ENCODE data around the gene GJB2. TPM values are rescaled to one million over a fixed set of nuclear protein-coding genes. Genes with fewer than 3 reads are reported as not detected.

Gene GJB2
- polyA plus RNA-seq (ENCODE audit: insufficient read length in 3 of 3), result 1 to 10 TPM; 3.1 to 4.7 (median 4.0) TPM

DNA sequence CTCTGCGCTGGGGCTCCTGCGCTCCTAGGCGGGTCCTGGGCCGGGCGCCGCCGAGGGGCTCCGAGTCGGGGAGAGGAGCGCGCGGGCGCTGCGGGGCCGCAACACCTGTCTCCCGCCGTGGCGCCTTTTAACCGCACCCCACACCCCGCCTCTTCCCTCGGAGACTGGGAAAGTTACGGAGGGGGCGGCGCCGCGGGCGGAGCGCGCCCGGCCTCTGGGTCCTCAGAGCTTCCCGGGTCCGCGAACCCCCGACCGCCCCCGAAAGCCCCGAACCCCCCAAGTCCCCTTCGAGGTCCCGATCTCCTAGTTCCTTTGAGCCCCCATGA lies at the start of gene GJB2:
Gene GJB2, minus strand, starts transcription at position 103 of the 326 bp plus-strand sequence. CDS start 3,357 bp downstream, outside the sequence.
- DNase-seq (ENCODE audit: low read depth in 3 of 3, low spot score in 2 of 3), result no peak

GRCh38 chr13:20241593-20241992 lies 48.9 kb upstream of the GJB2 start:
- no peak for DNase-seq (ENCODE audit: low read depth in 3 of 3, low spot score in 2 of 3)

DNA sequence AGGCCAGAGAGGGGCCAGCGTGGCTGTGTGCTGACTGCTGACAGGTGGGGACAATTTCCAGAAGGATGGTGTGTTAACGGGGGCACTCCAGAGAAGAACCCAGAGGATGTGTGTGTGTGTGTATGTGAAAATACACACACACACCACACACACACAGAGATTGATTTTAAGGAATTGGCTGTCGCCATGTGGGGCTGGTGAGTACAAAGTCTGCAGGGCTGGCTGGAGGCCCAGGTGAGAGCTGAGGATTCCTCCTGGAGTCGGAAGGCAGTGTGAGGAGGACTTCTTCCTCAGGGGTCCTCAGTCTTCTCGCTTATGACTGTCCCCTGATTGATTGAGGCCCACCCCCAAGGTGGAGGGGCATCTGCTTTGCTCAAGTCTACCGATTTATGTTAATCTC lies 47.0 kb upstream of the GJB2 start:
- DNase-seq (ENCODE audit: low read depth in 3 of 3, low spot score in 2 of 3), result no peak

GRCh38 chr13:20232556-20233277 lies 40.0 kb upstream of the GJB2 start:
- DNase-seq (ENCODE audit: low read depth in 3 of 3, low spot score in 2 of 3), result no peak

- no peak for DNase-seq (ENCODE audit: low read depth in 3 of 3, low spot score in 2 of 3)
Observed at GRCh38 chr13:20231839-20232555, 39.3 kb upstream of the GJB2 start, which contains the start of gene GJB6. Gene GJB6 (minus strand): TSS chr13:20232319. CDS start chr13:20223480, 8,839 bp downstream.

GRCh38 chr13:20230913-20231838 lies 38.4 kb upstream of the GJB2 start:
- DNase-seq (ENCODE audit: low read depth in 3 of 3, low spot score in 2 of 3), result no peak

GRCh38 chr13:20227730-20228129 lies 35.0 kb upstream of the GJB2 start:
- no peak for DNase-seq (ENCODE audit: low read depth in 3 of 3, low spot score in 2 of 3)

DNA sequence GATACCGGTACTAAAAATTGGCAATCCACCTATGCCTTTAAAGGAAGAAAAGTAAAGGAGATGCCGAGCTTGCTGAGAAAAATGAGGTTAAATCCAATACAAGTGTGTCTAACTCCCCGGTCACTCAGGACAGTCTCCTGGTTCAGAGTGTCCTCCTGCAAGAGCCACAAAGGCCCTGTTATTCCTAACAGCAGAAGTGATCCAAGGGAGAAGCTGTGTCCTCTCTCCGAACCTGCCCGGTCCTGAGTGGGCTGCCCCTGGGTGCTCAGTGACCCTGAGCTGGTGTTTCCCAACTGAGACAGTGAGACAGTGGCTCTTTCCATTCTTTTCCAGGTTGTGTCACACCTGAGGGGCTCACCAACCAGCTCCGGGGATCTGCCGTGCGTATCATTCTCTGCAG lies 34.5 kb upstream of the GJB2 start:
- DNase-seq (ENCODE audit: low read depth in 3 of 3, low spot score in 2 of 3), result no peak

GRCh38 chr13:20222553-20222952 lies 29.8 kb upstream of the GJB2 start:
- no peak for DNase-seq (ENCODE audit: low read depth in 3 of 3, low spot score in 2 of 3)

DNA sequence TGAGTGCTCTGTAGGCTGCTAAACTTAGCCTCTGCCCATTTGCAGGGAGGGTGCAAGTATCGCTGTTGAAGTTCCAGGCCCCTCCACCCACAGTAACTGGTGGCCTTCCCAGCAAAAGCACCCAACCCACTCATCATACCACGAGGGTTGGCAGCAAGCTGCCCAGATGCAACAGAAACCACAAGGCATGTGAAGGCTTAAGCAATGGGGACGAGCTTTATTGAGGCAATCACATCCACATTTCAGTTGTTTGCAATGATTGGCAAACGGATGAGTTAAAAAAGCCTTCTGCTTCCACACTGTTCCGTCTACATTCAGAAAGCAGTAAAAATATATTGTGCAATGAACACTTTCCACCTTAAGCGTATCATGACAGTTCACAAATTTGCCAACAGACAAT lies 29.0 kb upstream of the GJB2 start:
- DNase-seq (ENCODE audit: low read depth in 3 of 3, low spot score in 2 of 3), result no peak

GRCh38 chr13:20219577-20219976 lies 26.8 kb upstream of the GJB2 start:
- DNase-seq (ENCODE audit: low read depth in 3 of 3, low spot score in 2 of 3), result no peak

- no peak for DNase-seq (ENCODE audit: low read depth in 3 of 3, low spot score in 2 of 3)
Observed at GRCh38 chr13:20217168-20217567, 24.4 kb upstream of the GJB2 start.

GRCh38 chr13:20209948-20210347 lies 17.2 kb upstream of the GJB2 start:
- DNase-seq (ENCODE audit: low read depth in 3 of 3, low spot score in 2 of 3), result no peak

- DNase-seq (ENCODE audit: low read depth in 3 of 3, low spot score in 2 of 3), result no peak
Observed at GRCh38 chr13:20206698-20207235, 14.0 kb upstream of the GJB2 start.

- no peak for DNase-seq (ENCODE audit: low read depth in 3 of 3, low spot score in 2 of 3)
Observed at GRCh38 chr13:20206065-20206697, 13.4 kb upstream of the GJB2 start.

- no peak for DNase-seq (ENCODE audit: low read depth in 3 of 3, low spot score in 2 of 3)
Observed at GRCh38 chr13:20198781-20199180, 6.0 kb upstream of the GJB2 start.

GRCh38 chr13:20197361-20197834 lies 4.7 kb upstream of the GJB2 start:
- DNase-seq (ENCODE audit: low read depth in 3 of 3, low spot score in 2 of 3), result peak in 1 of 3 donors; percentile 47

DNA sequence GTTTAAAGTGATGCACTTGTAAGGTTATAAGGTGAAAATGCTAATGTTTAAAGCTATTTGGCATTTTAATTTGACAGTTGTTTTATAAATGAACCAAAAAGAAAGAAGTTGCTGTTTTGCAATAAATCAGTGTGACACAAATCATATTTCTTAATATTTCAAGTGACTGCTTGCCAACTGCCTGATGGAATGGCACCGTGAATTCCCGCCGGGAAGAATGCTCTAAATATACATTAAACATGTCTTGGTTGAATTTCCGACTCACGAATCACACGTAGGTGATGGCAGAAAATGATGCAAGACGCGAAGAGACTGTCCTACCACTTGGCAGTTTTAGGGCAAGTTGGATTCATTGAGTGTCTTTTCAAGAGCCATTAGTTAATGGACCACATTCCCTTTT lies 3.1 kb upstream of the GJB2 start:
- DNase-seq (ENCODE audit: low read depth in 3 of 3, low spot score in 2 of 3), result no peak

DNA sequence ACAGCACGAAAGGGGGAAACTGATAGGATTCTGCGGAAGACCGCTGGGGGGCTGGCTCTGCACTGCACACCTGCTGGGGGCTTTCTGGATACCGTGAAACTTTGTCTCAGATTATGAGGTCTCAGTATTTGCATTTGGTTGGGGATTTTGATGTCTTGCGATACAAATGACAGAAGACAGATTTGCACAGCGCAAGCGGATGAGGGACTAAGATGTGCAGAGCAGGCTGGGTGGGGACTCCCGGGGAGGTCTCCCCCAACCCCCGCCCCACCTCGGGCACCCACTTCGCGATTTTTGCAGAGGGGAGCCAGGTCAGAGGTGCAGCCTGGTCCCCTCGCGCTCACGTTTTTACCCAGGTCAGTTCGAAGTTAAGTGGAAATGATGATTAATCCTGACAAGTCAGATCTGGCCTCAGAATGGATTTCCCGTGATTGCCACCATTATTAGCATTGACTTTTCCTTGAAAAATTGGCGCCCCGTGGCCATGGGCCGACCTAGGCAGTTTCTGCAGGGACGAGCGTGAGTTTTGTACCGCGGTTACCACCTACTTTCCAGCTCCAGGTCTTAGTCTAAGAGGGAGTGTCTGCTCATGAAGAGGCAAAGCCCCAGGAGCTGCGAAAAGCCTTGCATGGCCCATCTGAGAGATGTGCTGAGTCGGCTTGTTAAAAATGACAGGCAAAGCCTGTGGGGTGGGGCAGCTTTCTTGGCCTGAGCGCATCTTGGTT lies 1.3 kb upstream of the GJB2 start:
- DNase-seq (ENCODE audit: low read depth in 3 of 3, low spot score in 2 of 3), result no peak
